WTC11 (cell line): ENCODE results near the gene BAZ2A. TPM values are rescaled to one million over a fixed set of nuclear protein-coding genes. Genes with fewer than 3 reads are reported as not detected.

Experiments
- ARID4B ChIP-seq: sonication (generic); formaldehyde crosslinking; IDR thresholded peaks from 2 replicates; pipeline ENCODE4 v1.8.0; 2023; ENCODE audit warnings: missing genetic modification reagents, mild to moderate bottlenecking, borderline replicate concordance
- ATF1 ChIP-seq: sonication (generic); formaldehyde crosslinking; IDR thresholded peaks from 2 replicates; pipeline ENCODE4 v1.8.1; 2023; ENCODE audit warnings: mild to moderate bottlenecking, moderate library complexity, missing genetic modification reagents
- CDX4 ChIP-seq: fragments of 250-450 bp; sonication (Bioruptor Pico); IDR thresholded peaks from 2 replicates; pipeline ENCODE4 v1.9.0; 2021; ENCODE audit warnings: moderate library complexity, mild to moderate bottlenecking, inconsistent platforms, borderline replicate concordance
- E2F1 ChIP-seq: sonication (generic); formaldehyde crosslinking; IDR thresholded peaks from 2 replicates; pipeline ENCODE4 v1.8.0; 2022; ENCODE audit warnings: mild to moderate bottlenecking, missing genetic modification reagents
- E2F4 ChIP-seq: sonication (generic); formaldehyde crosslinking; IDR thresholded peaks from 2 replicates; pipeline ENCODE4 v1.8.1; 2022; ENCODE audit warnings: low read depth, mild to moderate bottlenecking, moderate library complexity, missing genetic modification reagents, borderline replicate concordance
- E2F5 ChIP-seq: sonication (generic); formaldehyde crosslinking; IDR thresholded peaks from 2 replicates; pipeline ENCODE4 v1.8.1; 2022; ENCODE audit warnings: mild to moderate bottlenecking, moderate library complexity, missing genetic modification reagents
- EMX1 ChIP-seq: fragments of 250-450 bp; sonication (Bioruptor Pico); IDR thresholded peaks from 2 replicates; pipeline ENCODE4 v1.8.0; 2021; ENCODE audit warnings: mild to moderate bottlenecking
- FOXP1 ChIP-seq: sonication (generic); formaldehyde crosslinking; IDR thresholded peaks from 2 replicates; pipeline ENCODE4 v1.8.0; 2022; ENCODE audit warnings: missing genetic modification reagents, mild to moderate bottlenecking, moderate library complexity, borderline replicate concordance
- GTF2I ChIP-seq: fragments of 250-450 bp; sonication (Bioruptor Pico); conservative IDR thresholded peaks from 2 replicates; pipeline ENCODE4 v1.4.0; 2021; ENCODE audit warnings: mild to moderate bottlenecking
- HMGA2 ChIP-seq: fragments of 250-450 bp; sonication (Bioruptor Pico); IDR thresholded peaks from 2 replicates; pipeline ENCODE4 v1.4.0; 2021; ENCODE audit warnings: mild to moderate bottlenecking, moderate library complexity
- HMGXB4 ChIP-seq: sonication (generic); formaldehyde crosslinking; IDR thresholded peaks from 2 replicates; pipeline ENCODE4 v1.8.1; 2023; ENCODE audit warnings: mild to moderate bottlenecking, moderate library complexity, missing genetic modification reagents
- IRF2 ChIP-seq: sonication (generic); formaldehyde crosslinking; IDR thresholded peaks from 2 replicates; pipeline ENCODE4 v1.8.0; 2022; ENCODE audit warnings: low read depth, missing genetic modification reagents, borderline replicate concordance
- NR1H2 ChIP-seq: sonication (generic); formaldehyde crosslinking; IDR thresholded peaks from 2 replicates; pipeline ENCODE4 v1.9.0; 2021; ENCODE audit warnings: mild to moderate bottlenecking, moderate library complexity, missing genetic modification reagents
- SOX15 ChIP-seq: fragments of 250-450 bp; sonication (Bioruptor Pico); IDR thresholded peaks from 2 replicates; pipeline ENCODE4 v1.9.0; 2021; ENCODE audit warnings: mild to moderate bottlenecking
- STAT6 ChIP-seq: sonication (generic); formaldehyde crosslinking; conservative IDR thresholded peaks from 2 replicates; pipeline ENCODE4 v1.8.1; 2023; ENCODE audit warnings: mild to moderate bottlenecking, low read depth, missing genetic modification reagents, moderate library complexity
- USF2 ChIP-seq: sonication (generic); formaldehyde crosslinking; IDR thresholded peaks from 2 replicates; pipeline ENCODE4 v1.8.1; 2023; ENCODE audit warnings: mild to moderate bottlenecking, missing genetic modification reagents, moderate library complexity
- ZBTB43 ChIP-seq: sonication (generic); formaldehyde crosslinking; IDR thresholded peaks from 2 replicates; pipeline ENCODE4 v1.8.1; 2023; ENCODE audit warnings: mild to moderate bottlenecking, missing genetic modification reagents
- ZMAT4 ChIP-seq: fragments of 250-450 bp; sonication (Bioruptor Pico); IDR thresholded peaks from 2 replicates; pipeline ENCODE4 v1.9.0; 2021; ENCODE audit warnings: mild to moderate bottlenecking
- ZNF219 ChIP-seq: sonication (generic); formaldehyde crosslinking; IDR thresholded peaks from 2 replicates; pipeline ENCODE4 v1.8.0; 2023; ENCODE audit warnings: missing genetic modification reagents, mild to moderate bottlenecking, borderline replicate concordance
- ZNF423 ChIP-seq: fragments of 250-450 bp; sonication (Bioruptor Pico); IDR thresholded peaks from 2 replicates; pipeline ENCODE4 v2.1.2; 2022; ENCODE audit warnings: mild to moderate bottlenecking, moderate library complexity
- ZNF512 ChIP-seq: sonication (generic); formaldehyde crosslinking; IDR thresholded peaks from 2 replicates; pipeline ENCODE4 v1.8.1; 2022; ENCODE audit warnings: missing genetic modification reagents, borderline replicate concordance
- total RNA-seq: library from RNA; stranded (reverse); gene quantifications from 3 replicates; pipeline ENCODE4 v1.2.3, GENCODE V29; 2021

The BAZ2A gene
- total RNA-seq, 1 experiment from 2014 or later, result 114 TPM

- TF ChIP-seq USF2 (CRISPR knock-in tag) (peak; percentile 46; the same call in 1 of the 2 replicates), HMGXB4 (CRISPR knock-in tag) (no peak), E2F1 (CRISPR knock-in tag) (no peak), ZMAT4 (CRISPR knock-in tag) (no peak), HMGA2 (CRISPR knock-in tag) (no peak), IRF2 (CRISPR knock-in tag) (no peak), GTF2I (CRISPR knock-in tag) (peak; percentile 55; the same call in 1 of the 2 replicates), ATF1 (no peak), ZNF219 (CRISPR knock-in tag) (no peak), ZBTB43 (CRISPR knock-in tag) (no peak), ARID4B (no peak; the same call in 1 of the 2 replicates), CDX4 (no peak), ZNF423 (CRISPR knock-in tag) (no peak), E2F5 (CRISPR knock-in tag) (no peak), E2F4 (CRISPR knock-in tag) (no peak), ZNF512 (CRISPR knock-in tag) (no peak), NR1H2 (CRISPR knock-in tag) (no peak), STAT6 (CRISPR knock-in tag) (no peak), FOXP1 (CRISPR knock-in tag) (peak; percentile 41; the same call in 1 of the 2 replicates), SOX15 (CRISPR knock-in tag) (no peak), EMX1 (CRISPR knock-in tag) (no peak)
Observed at GRCh38 chr12:56630180-56630632, at the start of gene BAZ2A (continued).
